Small intestine (tissue), 7 donors: Measurements from ENCODE around the gene ST6GAL2. TPM values are rescaled to one million over a fixed set of nuclear protein-coding genes. Genes with fewer than 3 reads are reported as not detected.

Source experiments
- DNase-seq, 2 donors: peaks; one replicate each; pipeline versions ENCODE4 v3.0.0 to v3.0.0-alpha.2; 2013
- FAIRE-seq: peaks from 2 replicates; lab custom pipeline; 2012; peaks lifted over from hg19 to GRCh38; lab: Jason Lieb, UNC
- H3K27ac ChIP-seq, 3 donors: one replicate each; pipeline ENCODE4 v1.5.1; 2013; ENCODE audit warnings: low read length in 2 of 3, mild to moderate bottlenecking in 2 of 3, control low read depth in 1 of 3, inconsistent platforms in 1 of 3, low read depth in 1 of 3, moderate library complexity in 1 of 3
- H3K27me3 ChIP-seq, 3 donors: one replicate each; pipeline ENCODE4 v1.6.1; 2013; ENCODE audit warnings: low read length in 3 of 3, inconsistent platforms in 1 of 3; ENCODE audit not compliant: control insufficient read depth in 3 of 3, insufficient read depth in 3 of 3
- H3K36me3 ChIP-seq, 3 donors: one replicate each; pipeline ENCODE4 v1.6.1; 2013; ENCODE audit warnings: low read length in 3 of 3, inconsistent platforms in 1 of 3, low read depth in 1 of 3, mild to moderate bottlenecking in 1 of 3, moderate library complexity in 1 of 3; ENCODE audit not compliant: control insufficient read depth in 3 of 3, insufficient read depth in 2 of 3
- H3K4me1 ChIP-seq, 3 donors: one replicate each; pipeline ENCODE4 v1.6.1; 2013; ENCODE audit warnings: low read length in 2 of 3, inconsistent platforms in 1 of 3, low read depth in 1 of 3, mild to moderate bottlenecking in 1 of 3, moderate library complexity in 1 of 3; ENCODE audit not compliant: control insufficient read depth in 3 of 3, insufficient read depth in 2 of 3
- H3K4me3 ChIP-seq, 3 donors: one replicate each; pipeline ENCODE4 v1.5.1; 2013; ENCODE audit warnings: low read length in 3 of 3, control low read depth in 1 of 3, inconsistent platforms in 1 of 3, low read depth in 1 of 3, mild to moderate bottlenecking in 1 of 3, moderate library complexity in 1 of 3
- H3K9me3 ChIP-seq, 2 donors: one replicate each; pipeline ENCODE4 v1.6.1; 2013; ENCODE audit warnings: low read depth in 1 of 2, low read length in 1 of 2; ENCODE audit not compliant: control insufficient read depth in 2 of 2, insufficient read depth in 1 of 2
- WGBS, 3 donors: extraction: QIAGEN DNeasy Blood & Tissue Kit; methylation state at CpG; one replicate each; pipeline ENCODE4 v1.1.7; 2013; 5-methylcytosine and 5-hydroxymethylcytosine counted together
- polyA plus RNA-seq, 4 donors: library from polyadenylated mRNA; stranded (reverse) in 3 of 4; unstranded in 1 of 4; fragments of 200-250 nt in 3 of 4; fragments of 120-200 nt in 1 of 4; gene quantifications; one replicate each; pipeline versions ENCODE4 v1.2.1 to v1.2.3, GENCODE V29; 2013
- donor health status: healthy with polysubstance abuse.
- donor health status: control.
- donor health status: control.
- donor health status: Bipolar disorder and iron deficiency.
- donor health status: healthy.

ST6GAL2 gene
- polyA plus RNA-seq, 4 donors: 0.03 to 0.89 TPM; not detected in 2

DNA sequence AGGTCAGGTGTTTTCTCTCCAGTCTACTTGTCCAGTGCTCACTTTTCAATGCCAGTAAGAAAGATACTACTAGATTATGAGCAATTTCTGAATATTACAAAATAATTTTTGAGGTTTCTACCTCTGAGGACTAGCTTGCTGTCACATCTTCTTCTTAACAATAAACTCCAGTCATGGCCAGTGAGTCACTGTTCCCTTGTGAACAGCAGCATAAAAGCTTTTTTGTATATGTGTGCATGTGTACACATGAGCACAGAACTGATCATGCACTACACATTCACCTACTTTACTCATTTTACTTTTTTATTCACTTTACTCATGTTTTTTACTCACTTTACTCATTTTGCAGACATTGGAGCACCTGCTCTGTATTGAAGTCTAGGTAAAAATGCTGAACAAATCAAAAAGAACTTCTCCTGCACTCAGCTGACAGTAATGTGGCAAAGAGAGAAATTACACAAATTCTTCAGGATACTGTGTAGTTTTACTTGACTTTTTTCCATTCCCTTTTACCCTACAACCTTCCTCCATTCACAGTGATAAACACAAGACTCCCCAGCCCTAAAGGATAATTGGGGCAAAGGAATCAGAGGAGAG lies 28.0 kb downstream of the ST6GAL2 start:
- Histone ChIP-seq H3K4me3 (no peak overlapping the region), H3K4me1 (no peaks in the 10 kb centered on the region), H3K36me3 (no peaks in the 10 kb centered on the region), H3K27ac (no peak overlapping the region), H3K9me3 (peaks cover 0 to 5% of the 10 kb centered on the region in 2 donors), H3K27me3 (no peaks in the 10 kb centered on the region)
- FAIRE-seq (no peak), DNase-seq (no peak)

DNA sequence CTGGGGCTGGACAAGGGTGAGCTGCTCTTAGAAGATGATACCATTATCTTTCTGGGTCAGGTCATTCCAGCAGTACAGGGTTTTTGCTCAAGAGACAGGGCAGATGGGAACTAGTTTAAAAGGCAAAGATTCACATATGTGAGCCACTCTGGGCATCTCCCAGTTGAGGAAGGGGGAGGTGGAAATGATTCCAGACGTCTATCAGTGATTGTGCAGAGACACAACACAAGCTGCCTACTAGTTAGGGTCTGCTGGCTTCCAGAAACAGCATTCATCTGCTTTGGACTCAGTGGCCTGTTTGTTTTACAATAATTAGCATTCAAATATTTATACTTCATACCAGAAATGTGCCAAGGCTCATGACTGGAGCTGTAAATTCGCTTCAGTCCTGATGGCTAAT lies 32.3 kb downstream of the ST6GAL2 start:
- FAIRE-seq: no peak
- no peaks in the 10 kb centered on the region for H3K36me3 ChIP-seq

DNA sequence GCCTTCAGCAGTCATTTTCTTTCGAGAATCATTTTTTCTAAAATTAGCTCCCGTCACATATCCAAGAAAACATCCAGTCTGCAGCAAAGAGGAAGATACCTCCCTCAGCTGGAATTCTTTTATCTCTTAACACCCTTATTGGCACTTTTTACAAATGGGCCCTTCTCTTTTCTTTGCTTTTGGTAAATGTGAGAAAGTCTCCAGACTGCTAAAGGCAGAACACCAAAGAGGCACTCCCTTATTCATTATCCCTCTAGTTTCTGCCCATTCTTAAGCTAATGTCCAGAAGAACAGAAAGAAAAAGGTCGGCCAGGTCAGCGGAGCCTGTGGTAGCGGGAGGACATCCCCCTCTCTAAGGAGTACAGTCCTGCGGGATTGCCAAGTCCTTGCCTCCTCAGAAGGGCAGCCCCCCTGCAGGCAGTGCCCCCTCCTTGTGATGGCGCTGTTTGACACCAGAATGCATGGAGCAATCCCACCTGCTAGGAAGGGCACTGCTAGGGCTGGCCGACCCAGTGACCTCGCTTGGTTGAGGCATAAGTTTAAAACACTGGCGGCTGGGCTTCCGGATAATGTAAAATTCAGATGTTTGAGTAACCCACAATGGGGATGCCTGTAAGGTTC lies 34.0 kb downstream of the ST6GAL2 start:
- no peaks in the 10 kb centered on the region for H3K36me3 ChIP-seq
- DNase-seq (no peak), FAIRE-seq (no peak)
- H3K27me3 ChIP-seq: no peaks in the 10 kb centered on the region
- no peaks in the 10 kb centered on the region for H3K9me3 ChIP-seq
- no peak overlapping the region for H3K27ac ChIP-seq
- WGBS, 3 donors: 78 to 84% (median 84%) methylated on average over 11 of the region's 11 CpGs
- H3K4me1 ChIP-seq: no peaks in the 10 kb centered on the region
- no peak overlapping the region for H3K4me3 ChIP-seq

More for the DNA sequence above, 32.3 kb downstream of the ST6GAL2 start:
- Histone ChIP-seq H3K27ac (no peak overlapping the region), H3K27me3 (no peaks in the 10 kb centered on the region), H3K4me1 (no peaks in the 10 kb centered on the region), H3K4me3 (no peak overlapping the region), H3K9me3 (peaks cover 0 to 1% of the 10 kb centered on the region in 2 donors)
- no peak for DNase-seq
- WGBS, 3 donors: 51 to 76% (median 56%) methylated on average over 2 of the region's 2 CpGs

DNA sequence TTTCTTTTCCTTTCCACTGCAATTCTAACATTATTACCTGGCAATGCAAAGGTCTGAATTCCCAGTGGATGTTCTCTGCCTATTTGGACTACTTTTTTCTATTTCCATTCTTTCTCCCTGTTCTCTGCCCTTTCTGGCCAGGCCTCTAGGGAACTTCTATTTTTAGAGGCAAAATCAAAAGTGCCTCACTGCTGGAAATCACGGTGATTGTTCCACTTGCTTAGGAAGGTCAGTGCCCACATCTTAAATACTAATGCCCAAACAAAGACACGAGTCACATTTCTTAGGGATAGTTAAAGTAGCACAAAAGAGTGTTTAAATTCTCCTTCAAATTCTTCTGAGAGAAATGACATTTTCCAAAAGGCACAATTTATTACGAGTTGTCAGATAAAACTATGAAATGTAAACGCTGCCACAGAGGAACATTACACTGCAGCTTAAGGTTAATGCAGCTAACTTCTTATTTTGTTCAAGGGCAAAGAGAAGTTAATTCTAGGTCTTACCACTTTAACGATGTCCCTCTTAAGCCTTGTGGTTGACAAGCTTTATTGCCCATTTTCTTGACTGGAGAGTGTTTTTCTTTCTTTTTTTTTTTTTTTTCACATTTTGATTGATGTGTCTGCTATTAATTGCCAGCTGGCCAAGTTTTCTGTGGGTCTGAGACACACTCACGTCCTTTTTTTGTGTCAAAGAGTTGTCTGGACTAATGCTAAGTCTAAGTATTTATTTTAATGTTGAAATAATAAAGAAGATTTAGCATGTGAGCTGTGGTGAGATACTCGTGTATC lies 34.7 kb downstream of the ST6GAL2 start:
- no peak for FAIRE-seq
- Histone ChIP-seq H3K27me3 (no peaks in the 10 kb centered on the region), H3K27ac (no peak overlapping the region), H3K4me1 (no peaks in the 10 kb centered on the region), H3K9me3 (no peaks in the 10 kb centered on the region), H3K36me3 (no peaks in the 10 kb centered on the region), H3K4me3 (no peak overlapping the region)
- no peak for DNase-seq
- WGBS, 3 donors: 36 to 49% (median 45%) methylated on average over 7 of the region's 7 CpGs

DNA sequence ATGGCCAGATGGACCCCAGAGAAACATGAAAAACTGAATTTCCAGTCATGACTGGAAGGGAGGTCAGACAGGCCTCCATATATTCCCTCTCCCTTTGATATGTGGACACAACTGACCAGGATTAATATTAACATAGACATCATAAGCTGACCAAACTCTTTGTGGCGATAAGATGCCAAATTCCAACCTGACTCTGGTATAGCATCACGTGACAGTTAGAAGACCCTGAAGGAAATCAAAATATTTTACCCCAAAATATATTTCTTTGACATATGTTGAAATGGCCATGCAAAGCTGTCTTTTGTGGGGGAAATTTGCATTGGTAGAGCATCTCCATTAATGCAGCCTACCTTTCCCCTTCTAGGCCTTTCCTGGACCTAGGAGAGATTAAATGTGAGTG lies 36.7 kb downstream of the ST6GAL2 start:
- no peak for FAIRE-seq
- Histone ChIP-seq H3K4me1 (no peaks in the 10 kb centered on the region), H3K27me3 (no peaks in the 10 kb centered on the region), H3K4me3 (no peak overlapping the region), H3K9me3 (no peaks in the 10 kb centered on the region), H3K27ac (no peak overlapping the region), H3K36me3 (no peaks in the 10 kb centered on the region)
- WGBS, 3 donors: 84 to 95% (median 90%) methylated on average over 2 of the region's 2 CpGs
- no peak for DNase-seq

DNA sequence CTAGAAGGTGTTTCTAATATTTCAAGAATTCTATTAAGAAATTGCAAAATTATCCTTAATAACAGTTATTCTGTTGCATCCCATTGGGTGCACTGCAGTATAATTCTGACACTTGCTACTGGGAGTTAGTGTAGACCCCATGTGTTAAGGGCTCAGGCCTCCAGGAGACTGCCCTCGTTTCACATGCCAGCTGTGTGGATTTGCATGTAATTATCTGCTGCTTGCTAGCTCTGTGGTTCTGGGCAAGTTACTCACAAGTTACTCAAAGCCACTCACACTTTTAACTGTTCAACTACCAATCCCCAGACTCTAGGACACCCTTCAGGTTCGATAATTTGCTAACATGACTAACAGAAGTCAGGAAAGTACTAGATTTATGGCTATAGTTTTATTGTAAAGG lies 38.6 kb downstream of the ST6GAL2 start:
- no peak for DNase-seq
- no peak overlapping the region for H3K27ac ChIP-seq
- 21 to 65% (median 31%) methylated on average over 2 of the region's 2 CpGs for WGBS, 3 donors
- H3K4me1 ChIP-seq: no peaks in the 10 kb centered on the region
- no peak overlapping the region for H3K4me3 ChIP-seq
- no peaks in the 10 kb centered on the region for H3K9me3 ChIP-seq
- FAIRE-seq: no peak
- no peaks in the 10 kb centered on the region for H3K27me3 ChIP-seq
- no peaks in the 10 kb centered on the region for H3K36me3 ChIP-seq

DNA sequence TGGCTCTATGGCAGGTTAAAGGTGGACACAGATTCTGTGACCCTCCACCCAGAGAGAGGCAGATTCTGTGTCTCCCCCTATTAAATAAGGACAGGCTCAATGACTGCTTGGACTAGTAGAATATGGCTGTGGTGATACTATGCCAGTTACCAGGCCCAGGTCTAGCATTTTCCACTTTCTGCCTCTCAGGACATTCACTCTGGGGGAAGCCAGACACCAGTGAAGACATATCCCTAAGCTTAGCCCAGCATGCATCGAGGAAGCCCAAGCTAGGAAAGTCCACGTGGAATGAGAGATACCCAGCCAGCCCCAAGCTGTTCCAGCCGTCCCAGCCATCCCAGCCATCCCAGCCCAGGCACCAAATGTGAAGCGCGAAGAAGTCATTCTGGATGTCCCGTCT lies 40.3 kb downstream of the ST6GAL2 start:
- FAIRE-seq (no peak), DNase-seq (no peak)
- Histone ChIP-seq H3K27ac (no peak overlapping the region), H3K27me3 (no peaks in the 10 kb centered on the region), H3K36me3 (no peaks in the 10 kb centered on the region), H3K4me1 (no peaks in the 10 kb centered on the region), H3K4me3 (no peak overlapping the region), H3K9me3 (no peaks in the 10 kb centered on the region)
- WGBS, 3 donors: 83 to 96% (median 94%) methylated on average over 6 of the region's 6 CpGs

DNA sequence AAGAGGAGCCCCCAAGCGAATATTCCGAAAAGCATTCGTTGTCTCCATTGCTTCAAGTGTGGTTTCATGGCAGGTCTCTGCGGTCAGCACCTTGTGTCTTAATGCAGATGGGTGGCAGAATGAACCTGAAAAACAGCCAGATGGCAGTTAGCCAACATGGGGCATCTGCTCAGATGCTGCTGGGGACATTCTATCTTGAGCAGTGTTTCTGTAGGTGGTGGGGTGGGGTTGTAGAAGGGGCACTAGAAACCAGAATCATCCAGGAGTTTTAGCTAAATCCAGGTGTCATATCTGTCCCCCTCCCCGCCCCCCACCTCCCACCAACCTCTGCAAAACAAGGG lies 42.1 kb downstream of the ST6GAL2 start:
- Histone ChIP-seq H3K27ac (no peak overlapping the region), H3K4me1 (no peaks in the 10 kb centered on the region), H3K27me3 (no peaks in the 10 kb centered on the region), H3K4me3 (no peak overlapping the region), H3K36me3 (no peaks in the 10 kb centered on the region), H3K9me3 (no peaks in the 10 kb centered on the region)
- 80 to 92% (median 87%) methylated on average over 5 of the region's 5 CpGs for WGBS, 3 donors
- DNase-seq (no peak), FAIRE-seq (no peak)
